Measurements from ENCODE around the gene CCSER1.
"Not testable (repeated sequence)": the region's sequence is repeated elsewhere in the genome, so short reads cannot be mapped to it uniquely, and the experiment has no call there.

CCSER1 gene

DNA sequence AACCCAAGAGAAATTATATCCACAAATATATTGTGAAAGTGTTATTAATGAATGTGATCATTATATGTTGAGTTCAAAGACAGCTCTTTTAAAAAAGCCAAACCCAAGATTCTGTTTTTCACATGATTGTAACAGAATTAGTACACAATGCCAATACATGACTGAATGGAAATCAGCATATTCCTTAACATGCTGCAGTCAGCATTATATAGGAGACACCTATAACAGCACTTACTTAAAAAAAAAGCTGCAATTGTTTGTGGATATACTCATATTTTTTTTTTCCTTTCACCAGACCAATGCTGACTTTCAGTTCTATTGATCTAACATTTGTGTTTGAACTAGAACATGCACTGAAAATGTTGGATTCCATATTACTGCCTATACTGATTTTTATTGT is 165.2 kb downstream of the CCSER1 start:
- DNase-seq (ENCODE audit: low read depth, low spot score): no peak

DNA sequence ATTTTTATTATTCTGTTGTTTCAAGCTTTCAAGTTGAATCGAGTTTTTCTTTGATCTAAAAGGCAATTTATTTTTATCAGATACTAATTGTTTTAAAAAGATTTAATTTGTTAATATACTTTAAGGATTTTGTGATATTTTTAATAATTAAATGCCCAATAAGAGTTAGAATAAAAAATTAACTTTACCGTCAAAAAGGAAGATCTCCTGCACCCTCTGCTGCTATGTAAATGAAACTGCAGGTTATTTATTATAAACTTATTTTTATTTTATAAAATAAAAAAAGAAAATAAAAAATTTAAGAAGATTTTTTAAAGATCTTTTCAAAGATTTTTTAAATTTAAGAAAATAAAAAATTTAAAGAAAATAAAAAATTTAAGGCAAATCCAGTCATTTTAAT is 166.1 kb downstream of the CCSER1 start:
- peak; percentile 15 for DNase-seq (ENCODE audit: low read depth, low spot score)

DNA sequence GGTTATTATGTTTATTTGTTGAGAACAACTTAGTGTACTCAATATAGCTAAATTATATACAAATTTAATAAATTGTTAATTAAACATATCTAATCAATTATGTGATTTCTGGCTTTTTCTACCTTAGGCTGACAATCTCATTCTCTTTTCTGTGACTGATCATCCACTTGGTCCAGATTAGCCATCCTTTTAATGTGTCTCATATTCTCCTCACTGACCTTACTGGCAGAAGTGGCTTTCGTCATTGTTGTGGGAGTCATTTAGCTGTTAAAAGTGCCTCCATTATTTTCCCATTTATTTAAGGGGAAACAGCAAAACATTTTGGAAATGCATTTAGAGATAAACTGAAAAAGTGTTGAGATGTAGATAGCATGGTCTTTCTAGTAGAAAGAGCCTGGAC is 172.2 kb downstream of the CCSER1 start:
- no peak for DNase-seq (ENCODE audit: low read depth, low spot score)

DNA sequence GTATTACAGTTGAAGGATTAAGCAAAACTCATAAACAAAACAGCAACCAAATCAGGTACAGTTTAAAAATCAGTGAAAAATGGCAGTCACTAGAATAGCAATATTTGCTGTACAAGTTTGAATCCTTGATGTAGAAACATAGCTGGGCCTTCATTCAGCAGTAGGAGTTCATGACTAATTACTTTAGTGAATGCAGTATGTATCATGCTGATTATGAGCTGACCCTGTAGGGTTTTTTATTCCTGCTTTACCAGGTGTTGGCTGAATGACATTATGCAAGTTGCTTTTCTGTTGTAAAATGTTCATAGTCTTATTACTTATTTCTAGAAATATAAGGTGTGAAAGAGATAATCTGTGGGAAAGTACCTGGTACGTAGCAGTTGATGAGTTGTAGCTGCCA is 179.6 kb downstream of the CCSER1 start:
- DNase-seq (ENCODE audit: low read depth, low spot score): no peak

DNA sequence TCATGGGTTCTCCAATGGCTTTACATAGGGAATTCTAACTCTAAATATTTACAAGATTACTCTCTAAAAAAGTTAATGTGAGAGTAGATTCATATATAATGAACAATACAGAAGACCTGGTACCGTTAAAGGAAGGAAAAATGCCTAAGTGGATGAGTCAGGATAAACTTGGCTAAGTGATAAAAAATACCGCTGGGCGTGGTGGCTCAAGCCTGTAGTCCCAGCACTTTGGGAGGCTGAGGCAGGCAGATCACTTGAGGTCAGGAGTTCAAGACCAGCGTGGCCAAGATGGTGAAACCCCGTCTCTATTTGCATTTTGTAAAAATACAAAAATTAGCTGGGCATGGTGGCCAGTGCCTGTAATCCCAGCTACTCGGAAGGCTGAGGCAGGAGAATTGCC is 189.9 kb downstream of the CCSER1 start:
- DNase-seq (ENCODE audit: low read depth, low spot score): peak; percentile 62

DNA sequence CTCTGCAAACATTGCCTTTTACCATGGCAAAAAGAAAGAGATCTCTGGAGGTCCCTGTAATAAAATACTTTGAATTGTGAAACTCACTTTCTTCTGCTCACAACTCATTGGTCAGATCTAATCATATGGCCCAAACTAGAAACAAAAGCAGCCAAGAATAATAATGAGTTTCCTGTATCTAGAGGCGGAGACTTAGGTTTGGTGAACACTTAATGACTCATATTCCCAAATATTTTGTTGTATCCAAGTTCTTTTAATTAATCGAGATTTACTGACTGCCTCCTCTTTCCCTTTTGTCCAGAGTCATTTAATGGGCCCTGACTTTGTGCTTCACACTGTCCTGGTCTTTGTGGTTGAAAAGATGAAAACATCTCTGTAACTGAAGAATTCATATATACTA is 190.6 kb downstream of the CCSER1 start:
- peak; percentile 77 for DNase-seq (ENCODE audit: low read depth, low spot score)

DNA sequence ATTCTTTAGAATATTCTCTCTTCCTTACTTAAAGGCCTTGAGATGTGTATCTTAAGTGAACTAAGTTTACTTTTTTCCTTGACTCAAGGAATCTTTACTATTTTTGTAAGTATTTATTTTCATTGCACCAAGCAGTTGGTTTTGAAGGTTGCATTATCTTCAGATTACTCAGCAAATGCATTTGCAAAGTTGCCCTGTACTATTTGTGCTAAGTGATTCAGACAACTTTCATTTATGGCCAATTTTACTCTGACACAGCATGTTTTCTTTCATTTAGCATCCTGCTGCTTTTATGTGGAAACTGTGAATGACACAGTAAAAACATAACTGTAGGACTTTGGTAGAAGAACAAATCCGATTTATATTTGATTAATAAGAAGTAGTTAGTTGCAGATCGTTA is 191.0 kb downstream of the CCSER1 start:
- peak; percentile 80 for DNase-seq (ENCODE audit: low read depth, low spot score)

DNA sequence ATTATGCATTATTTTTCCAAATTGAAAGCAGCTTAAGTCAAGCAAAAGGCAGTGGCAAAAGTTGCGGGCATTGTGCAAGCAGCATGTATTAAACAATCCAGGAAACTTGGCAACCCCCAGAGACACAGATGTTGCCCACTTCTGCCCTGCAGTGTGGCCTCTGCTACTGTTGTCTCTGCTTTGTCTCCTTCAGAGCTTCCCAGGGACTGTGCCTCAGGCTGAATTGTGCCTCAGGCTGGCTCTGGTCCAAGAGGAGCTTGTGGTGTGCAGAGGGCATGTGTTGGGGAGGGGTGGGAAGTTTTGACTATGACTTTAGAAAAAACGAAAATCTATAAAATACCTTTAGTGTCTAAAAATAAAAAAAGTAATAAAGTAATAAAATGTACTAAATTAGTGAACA is 201.4 kb downstream of the CCSER1 start:
- peak; percentile 51 for DNase-seq (ENCODE audit: low read depth, low spot score)

DNA sequence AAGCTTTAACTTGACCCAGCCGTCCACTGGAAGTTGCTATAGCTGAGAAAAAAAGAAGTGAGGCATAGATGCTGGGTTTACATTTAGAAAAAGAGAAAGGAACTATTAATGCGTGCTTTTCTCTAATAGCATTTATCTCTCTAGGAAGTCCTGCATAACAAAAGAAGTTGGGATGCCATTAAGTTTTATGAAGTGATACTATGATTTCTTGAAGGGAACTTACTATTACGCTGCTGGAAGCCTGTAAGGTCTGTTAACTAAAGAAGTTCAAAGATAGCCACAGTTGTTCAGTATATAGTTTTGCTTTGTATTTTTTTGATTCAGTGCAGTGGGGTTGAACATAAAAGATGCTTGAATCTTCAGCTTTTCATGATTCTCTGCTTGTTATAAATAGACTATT is 203.4 kb downstream of the CCSER1 start:
- DNase-seq (ENCODE audit: low read depth, low spot score): no peak

DNA sequence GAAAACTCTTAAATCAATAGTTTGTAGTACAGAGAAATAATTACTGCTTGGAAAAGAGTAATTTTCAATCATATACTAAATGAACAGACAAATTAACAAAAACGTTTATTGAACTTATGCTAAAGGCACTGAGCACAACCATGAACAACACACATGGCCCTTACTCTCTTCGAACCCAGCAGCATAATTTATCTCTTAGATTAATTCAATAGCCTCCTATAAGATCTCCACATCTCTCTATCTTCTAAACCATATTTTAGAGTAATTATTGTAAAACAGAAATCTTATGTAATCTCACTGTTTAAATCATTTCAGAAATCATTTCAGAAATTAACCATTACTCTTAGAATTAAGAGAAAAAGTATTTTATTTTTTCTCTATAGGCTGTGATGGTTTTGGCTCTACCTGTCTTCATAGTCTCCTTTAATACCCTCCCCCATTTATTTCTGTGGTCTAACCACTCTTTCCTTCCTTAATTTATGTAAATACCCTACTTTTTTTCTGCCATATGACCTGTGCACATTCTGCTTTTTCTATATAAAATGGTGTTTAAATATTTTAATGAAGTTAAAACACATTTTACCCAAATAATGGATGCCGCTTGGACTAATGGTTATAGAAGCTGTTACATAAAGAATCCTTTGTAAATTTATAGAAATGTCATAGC is 218.5 kb downstream of the CCSER1 start:
- no peak for DNase-seq (ENCODE audit: low read depth, low spot score)

DNA sequence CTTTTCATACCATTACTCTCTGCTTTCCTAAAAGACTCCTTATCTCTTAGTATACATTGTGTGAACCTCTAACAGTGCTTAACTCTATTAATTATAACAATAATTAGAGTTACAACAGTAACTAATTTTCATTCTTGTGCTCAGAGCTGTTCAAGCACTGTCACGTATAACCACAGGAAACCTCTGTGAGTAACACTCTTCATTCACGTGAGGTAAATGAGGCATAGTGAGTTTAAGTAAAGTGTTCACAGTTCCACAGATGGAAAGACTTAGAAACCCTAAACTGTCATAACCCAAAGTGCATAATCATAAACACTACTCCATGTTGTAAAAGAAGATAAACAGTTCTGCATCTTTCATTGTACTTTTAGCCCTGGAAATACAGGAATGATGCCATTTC is 222.4 kb downstream of the CCSER1 start:
- peak; percentile 11 for DNase-seq (ENCODE audit: low read depth, low spot score)

DNA sequence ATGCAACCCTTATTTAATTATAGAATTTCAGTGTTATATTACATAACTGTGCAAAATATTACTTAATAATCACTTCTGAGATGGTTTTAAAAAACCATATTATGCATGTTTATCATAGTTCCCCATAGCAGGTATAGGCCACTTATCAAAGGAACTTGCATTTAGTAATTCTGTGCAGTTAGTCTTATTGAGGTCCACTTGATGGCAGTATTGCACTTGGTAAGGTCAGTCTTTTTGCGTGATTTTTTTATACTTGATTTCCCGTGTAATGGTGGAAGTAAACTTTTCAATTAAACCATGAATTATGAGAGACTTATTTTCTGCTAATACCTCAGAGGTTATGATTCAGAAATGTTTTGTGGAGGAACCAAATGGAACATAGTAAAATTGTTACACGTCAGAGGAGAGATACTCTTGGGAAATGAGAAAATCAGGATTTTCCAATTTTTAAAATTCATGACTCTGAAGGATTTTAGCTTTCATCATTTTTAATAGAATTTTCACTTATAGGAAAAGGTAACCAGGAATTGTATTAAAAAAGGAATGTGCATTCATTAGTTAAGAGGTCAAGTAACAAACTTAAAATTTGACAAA is 230.0 kb downstream of the CCSER1 start:
- DNase-seq (ENCODE audit: low read depth, low spot score): peak; percentile 73

DNA sequence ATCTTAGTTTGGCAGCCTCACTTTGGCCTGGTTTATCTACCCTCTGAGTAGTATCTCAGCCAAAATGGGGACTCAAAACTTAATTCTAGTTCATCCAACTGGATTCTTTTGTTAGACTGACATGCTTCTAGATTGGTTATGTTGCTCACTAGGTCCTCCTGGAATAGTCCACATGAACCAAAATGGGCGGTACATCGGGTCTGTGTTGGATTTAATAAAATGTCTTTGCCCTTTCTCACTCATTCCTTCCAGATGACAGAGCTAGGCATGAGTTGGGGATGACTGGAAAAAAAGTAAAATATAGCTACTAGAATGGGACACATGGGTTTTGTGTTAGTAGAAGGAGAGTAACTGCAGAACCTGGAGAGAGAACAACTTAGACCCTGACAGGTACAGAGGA is 247.9 kb downstream of the CCSER1 start:
- peak; percentile 1 for DNase-seq (ENCODE audit: low read depth, low spot score)

DNA sequence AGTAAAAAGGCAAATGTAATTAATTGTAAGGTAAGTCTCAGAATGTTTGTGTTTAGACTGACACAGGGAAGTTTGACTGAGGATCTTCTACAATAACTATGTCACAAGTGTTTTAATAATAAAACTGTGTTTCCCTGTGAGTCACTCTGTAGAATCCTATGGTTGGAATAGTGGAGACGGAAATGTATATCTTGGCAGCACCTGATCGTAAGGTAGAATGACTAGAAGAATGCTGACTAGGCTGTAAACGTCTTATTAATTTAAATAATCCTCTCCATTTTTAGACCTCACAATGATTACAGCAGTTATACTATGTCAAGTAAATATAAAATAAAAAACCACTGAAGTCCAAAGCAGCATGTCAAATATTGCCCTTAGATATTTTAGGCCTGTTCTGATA is 266.0 kb downstream of the CCSER1 start:
- DNase-seq (ENCODE audit: low read depth, low spot score): no peak

DNA sequence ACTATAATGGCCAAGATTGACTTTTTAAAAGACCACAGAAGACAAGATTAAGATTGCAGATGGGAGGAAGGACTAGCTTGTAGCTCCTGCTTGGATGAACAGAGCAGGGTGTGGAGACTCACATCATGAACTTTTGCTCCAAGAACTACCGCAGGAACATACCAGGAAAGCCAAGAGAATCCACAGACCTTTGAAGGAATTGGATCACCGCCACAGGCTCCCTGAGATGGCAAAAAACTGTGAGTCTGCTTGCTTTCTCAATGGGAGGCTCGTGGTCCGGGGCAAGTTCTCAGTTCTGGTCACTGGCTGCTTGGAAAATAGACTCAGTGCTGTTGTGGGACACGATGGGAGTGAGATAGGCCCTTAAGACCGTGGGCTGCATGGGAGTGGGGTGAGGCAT is 276.6 kb downstream of the CCSER1 start:
- peak; percentile 78 for DNase-seq (ENCODE audit: low read depth, low spot score)

DNA sequence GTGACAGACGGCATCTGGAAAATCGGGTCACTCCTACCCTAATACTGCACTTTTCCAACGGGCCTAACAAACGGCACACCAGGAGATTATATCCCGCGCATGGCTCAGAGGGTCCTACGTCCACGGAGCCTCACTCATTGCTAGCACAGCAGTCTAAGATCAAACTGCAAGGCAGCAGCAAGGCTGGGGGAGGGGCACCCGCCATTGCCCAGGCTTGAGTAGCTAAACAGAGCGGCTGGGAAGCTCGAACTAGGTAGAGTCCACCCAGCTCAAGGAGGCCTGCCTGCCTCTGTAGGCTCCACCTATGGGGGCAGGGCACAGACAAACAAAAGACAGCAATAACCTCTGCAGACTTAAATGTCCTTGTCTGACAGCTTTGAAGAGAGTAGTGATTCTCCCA is 280.7 kb downstream of the CCSER1 start:
- DNase-seq (ENCODE audit: low read depth, low spot score): not testable (repeated sequence)

DNA sequence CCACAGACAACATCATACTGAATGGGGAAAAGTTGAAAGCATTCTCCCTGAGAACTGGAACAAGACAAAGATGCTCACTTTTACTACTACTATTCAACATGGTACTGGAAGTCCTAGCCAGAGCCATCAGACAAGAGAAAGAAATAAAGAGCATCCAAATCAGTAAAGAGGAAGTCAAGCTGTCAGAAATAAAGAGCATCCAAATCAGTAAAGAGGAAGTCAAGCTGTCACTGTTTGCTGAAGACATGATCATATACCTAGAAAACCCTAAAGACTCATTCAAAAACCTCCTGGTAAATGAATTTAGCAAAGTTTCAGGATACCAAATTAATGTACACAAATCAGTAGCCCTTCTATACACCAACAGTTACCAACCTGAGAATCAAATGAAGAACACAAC is 285.6 kb downstream of the CCSER1 start:
- DNase-seq (ENCODE audit: low read depth, low spot score): not testable (repeated sequence)

DNA sequence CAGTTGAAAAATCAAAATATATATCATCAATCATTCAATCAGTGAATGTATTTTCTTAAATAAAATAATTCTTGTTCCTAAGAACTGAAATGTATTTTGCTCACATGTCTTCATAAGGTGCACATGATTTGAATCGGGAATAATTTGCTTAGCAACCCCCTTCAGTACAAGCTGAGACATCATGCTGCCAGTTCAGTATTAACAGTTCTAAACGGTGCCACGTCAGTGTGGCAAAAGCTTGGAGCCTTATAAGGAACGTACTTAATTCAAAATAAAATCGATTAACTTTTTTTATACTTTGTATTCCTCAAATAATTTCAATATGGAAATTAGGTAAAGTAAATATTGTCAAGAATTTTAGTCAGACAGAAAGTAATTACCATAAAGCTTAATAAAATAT is 287.9 kb downstream of the CCSER1 start:
- no peak for DNase-seq (ENCODE audit: low read depth, low spot score)

DNA sequence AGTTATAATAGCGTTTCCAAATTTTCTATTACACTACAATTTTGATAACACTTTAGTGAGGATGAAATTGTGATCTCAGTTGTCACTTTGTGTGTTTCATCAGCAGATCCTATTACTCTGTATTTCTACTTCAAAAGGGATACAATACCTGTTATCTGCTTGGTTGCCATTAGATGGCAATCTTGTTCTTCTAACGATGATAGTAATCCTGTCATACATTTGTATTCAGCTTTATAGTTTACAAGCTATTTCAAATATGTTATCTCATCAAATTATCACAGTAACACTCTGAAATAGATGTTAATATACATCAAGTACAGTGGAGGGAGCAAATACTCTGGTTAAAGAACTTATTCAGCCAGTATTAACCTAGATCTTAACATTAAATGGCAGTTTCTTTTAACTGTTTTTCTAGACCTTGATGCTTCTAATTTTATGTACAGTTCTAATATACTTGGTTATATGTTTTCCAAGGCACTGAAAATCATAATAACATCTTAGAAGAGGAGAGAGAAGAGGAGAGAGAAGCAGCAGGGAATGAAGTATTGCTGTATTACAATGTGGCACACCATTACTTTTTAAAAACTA is 292.0 kb downstream of the CCSER1 start:
- peak; percentile 63 for DNase-seq (ENCODE audit: low read depth, low spot score)

DNA sequence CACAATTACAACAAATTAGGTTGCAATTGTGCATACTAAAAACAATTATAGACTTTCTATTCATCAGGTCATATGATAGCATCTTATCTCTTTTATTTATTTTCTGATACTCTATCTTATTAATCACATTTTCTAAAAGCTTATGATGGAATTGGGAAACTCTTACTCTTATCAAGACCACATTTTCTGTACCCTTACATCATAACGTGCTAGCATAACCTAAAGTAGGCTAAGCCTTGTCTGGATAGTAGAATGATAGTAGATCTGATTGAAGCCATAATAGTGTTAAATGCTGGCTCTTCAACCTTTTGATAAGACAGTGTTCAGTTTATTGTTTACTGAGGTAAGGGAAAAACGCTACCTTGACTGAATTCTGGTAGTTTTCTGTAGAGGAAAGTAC is 294.0 kb downstream of the CCSER1 start:
- DNase-seq (ENCODE audit: low read depth, low spot score): no peak

DNA sequence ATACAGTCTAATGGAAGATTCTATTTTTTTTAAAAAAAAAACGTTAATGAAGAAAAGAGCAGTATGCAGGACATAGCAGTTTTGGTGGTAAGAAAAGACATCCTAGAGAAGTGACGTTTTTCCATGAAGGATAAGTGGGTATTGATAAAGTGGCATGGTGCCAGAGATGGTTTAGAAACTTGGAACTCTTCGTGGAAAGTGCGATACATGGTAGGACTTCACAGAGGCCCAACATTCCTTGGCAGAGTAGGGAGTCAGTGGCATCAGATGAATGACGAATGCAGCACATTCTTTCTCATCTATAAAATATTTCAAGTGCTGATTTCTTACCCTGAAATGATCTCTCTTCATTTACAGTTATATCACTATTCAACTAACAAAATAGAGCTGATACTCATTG is 298.7 kb downstream of the CCSER1 start:
- no peak for DNase-seq (ENCODE audit: low read depth, low spot score)

DNA sequence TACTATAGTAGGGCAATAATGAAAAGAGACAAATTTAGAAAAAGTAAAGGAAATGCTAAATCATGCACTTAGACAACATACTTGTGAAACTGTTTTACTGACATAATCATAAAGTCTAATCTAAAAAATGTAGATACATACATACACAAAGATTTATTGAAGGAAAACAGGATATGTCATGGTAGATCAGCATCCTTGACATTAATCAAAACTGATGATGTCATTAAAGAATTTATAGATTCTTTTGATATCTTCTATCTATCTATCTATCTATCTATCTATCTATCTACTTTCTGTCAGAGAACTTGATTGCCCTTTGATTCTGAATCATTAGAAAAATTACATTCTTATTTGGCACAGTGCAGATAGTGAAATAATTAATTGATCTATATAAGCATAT is 311.3 kb downstream of the CCSER1 start:
- no peak for DNase-seq (ENCODE audit: low read depth, low spot score)

DNA sequence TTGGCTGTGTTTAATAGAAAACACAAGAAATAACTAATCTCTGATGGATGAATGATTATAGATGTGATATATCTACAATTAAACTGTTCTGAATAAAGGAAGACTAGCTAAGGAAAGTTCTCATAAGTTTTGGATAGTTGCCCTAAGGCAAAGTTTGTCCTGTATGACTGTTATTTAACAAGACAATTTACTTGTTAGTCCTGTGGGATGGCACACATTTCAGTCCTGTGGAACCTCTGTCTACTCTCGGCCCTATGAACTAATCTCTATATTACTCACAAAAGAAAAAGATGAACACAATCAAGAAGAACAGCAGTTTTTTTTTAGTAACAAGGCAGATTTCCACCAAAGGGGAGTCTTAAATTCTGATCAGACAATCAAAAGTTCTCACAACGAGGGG is 314.6 kb downstream of the CCSER1 start:
- no peak for DNase-seq (ENCODE audit: low read depth, low spot score)

Data from astrocyte of the hippocampus (primary cell).